Activated naive CD4-positive, alpha-beta T cell treated with anti-CD3 and anti-CD28 coated beads for 36 hours (primary cell): ENCODE results near the gene NUP205. TPM values are rescaled to one million over a fixed set of nuclear protein-coding genes. Genes with fewer than 3 reads are reported as not detected.
"Not testable (repeated sequence)": the region's sequence is repeated elsewhere in the genome, so short reads cannot be mapped to it uniquely, and the experiment has no call there.

Experiments
- CTCF ChIA-PET: fragments of 350-600 bp; sonication (Branson Sonifier 250); formaldehyde crosslinking; loops from one replicate; lab custom pipeline; 2021; ENCODE audit warnings: antibody characterized with exemption; lab: Charles Lee
- DNase-seq: peaks from one replicate; pipeline ENCODE4 v3.0.0-alpha.2; 2020
- H3K27ac Mint-ChIP-seq: one replicate; pipeline ENCODE4 v1.8.0; 2021; ENCODE audit warnings: mild to moderate bottlenecking, mixed read lengths
- H3K27me3 Mint-ChIP-seq: one replicate; pipeline ENCODE4 v1.8.0; 2021; ENCODE audit warnings: low read depth, mixed read lengths
- H3K36me3 Mint-ChIP-seq: one replicate; pipeline ENCODE4 v1.8.0; 2021; ENCODE audit warnings: low read depth, mixed read lengths
- H3K4me1 Mint-ChIP-seq: one replicate; pipeline ENCODE4 v1.8.0; 2021; ENCODE audit warnings: low read depth, mixed read lengths
- H3K4me3 Mint-ChIP-seq: one replicate; pipeline ENCODE4 v1.8.0; 2021; ENCODE audit warnings: mild to moderate bottlenecking, moderate library complexity, mixed read lengths
- H3K9me3 Mint-ChIP-seq: one replicate; pipeline ENCODE4 v1.8.0; 2021; ENCODE audit warnings: mixed read lengths
- intact Hi-C: fragments of 100-400 bp; cut with micrococcal nuclease; formaldehyde crosslinking; loops from one replicate; pipeline ENCODE4 v1.15.1; 2023
- total RNA-seq, 2 experiments: library from RNA; stranded (reverse); gene quantifications; one replicate each; pipeline ENCODE4 v1.2.3, GENCODE V29; 2021

The NUP205 gene
- total RNA-seq, 2 experiments from 2014 or later, result 155 to 162 TPM

GRCh38 chr7:135678612-135679575 lies 121.2 kb downstream of the NUP205 start:
- Mint-ChIP-seq H3K36me3 (peaks cover 17% of the 10 kb centered on the region), H3K27me3 (no peaks in the 10 kb centered on the region), H3K27ac (no peak overlapping the region), H3K9me3 (no peaks in the 10 kb centered on the region), H3K4me3 (no peak overlapping the region), H3K4me1 (peaks cover 6% of the 10 kb centered on the region)
- intact Hi-C loops, result no loop called here
- CTCF ChIA-PET, result interaction anchor here (0.7 to 1.1 kb wide), 3 partner anchors 8 to 76 kb away, joined by 3 to 4 read pairs (median 3); partner anchors contain the start of gene STMP1
- no peak for DNase-seq

GRCh38 chr7:135681762-135682161 lies 124.0 kb downstream of the NUP205 start:
- intact Hi-C loops, result no loop called here
- Mint-ChIP-seq H3K27me3 (no peaks in the 10 kb centered on the region), H3K9me3 (no peaks in the 10 kb centered on the region), H3K36me3 (peaks cover 9% of the 10 kb centered on the region), H3K4me1 (peaks cover 6% of the 10 kb centered on the region), H3K27ac (no peak overlapping the region), H3K4me3 (no peak overlapping the region)
- CTCF ChIA-PET, result interaction anchor here (1.2 to 2.2 kb wide), 5 partner anchors 9 to 37 kb away, joined by 4 to 9 read pairs (median 6); no protein-coding TSS in a partner anchor
- no peak for DNase-seq

- peaks cover 11% of the 10 kb centered on the region for H3K36me3 Mint-ChIP-seq
- intact Hi-C loops, result no loop called here
- no peak for DNase-seq
- CTCF ChIA-PET, result interaction anchor here (1.2 to 2.2 kb wide), 3 partner anchors 9 to 37 kb away, joined by 4 to 8 read pairs (median 6); no protein-coding TSS in a partner anchor
- H3K4me3 Mint-ChIP-seq, result no peak overlapping the region
- H3K27ac Mint-ChIP-seq, result no peak overlapping the region
- no peaks in the 10 kb centered on the region for H3K9me3 Mint-ChIP-seq
- H3K4me1 Mint-ChIP-seq, result peaks cover 6% of the 10 kb centered on the region
- H3K27me3 Mint-ChIP-seq, result no peaks in the 10 kb centered on the region
These were observed 124.5 kb downstream of the NUP205 start for GRCh38 chr7:135682191-135682590.

GRCh38 chr7:135683609-135684008 lies 125.9 kb downstream of the NUP205 start:
- H3K9me3 Mint-ChIP-seq, result no peaks in the 10 kb centered on the region
- H3K36me3 Mint-ChIP-seq, result peaks cover 9% of the 10 kb centered on the region
- H3K4me1 Mint-ChIP-seq, result peaks cover 6% of the 10 kb centered on the region
- H3K27me3 Mint-ChIP-seq, result no peaks in the 10 kb centered on the region
- H3K4me3 Mint-ChIP-seq, result no peak overlapping the region
- CTCF ChIA-PET, result interaction anchor here (2.2 kb wide), 1 partner anchor 27 kb away, joined by 8 read pairs; no protein-coding TSS in a partner anchor
- H3K27ac Mint-ChIP-seq, result no peak overlapping the region
- intact Hi-C loops, result no loop called here
- no peak for DNase-seq

GRCh38 chr7:135684136-135684535 lies 126.4 kb downstream of the NUP205 start:
- peaks cover 8% of the 10 kb centered on the region for H3K36me3 Mint-ChIP-seq
- intact Hi-C loops, result no loop called here
- peaks cover 6% of the 10 kb centered on the region for H3K4me1 Mint-ChIP-seq
- H3K9me3 Mint-ChIP-seq, result no peaks in the 10 kb centered on the region
- DNase-seq, result no peak
- H3K27ac Mint-ChIP-seq, result no peak overlapping the region
- no peak overlapping the region for H3K4me3 Mint-ChIP-seq
- CTCF ChIA-PET, result interaction anchor here (0.6 kb wide), 1 partner anchor 29 kb away, joined by 3 read pairs; no protein-coding TSS in a partner anchor
- H3K27me3 Mint-ChIP-seq, result no peaks in the 10 kb centered on the region

- H3K36me3 Mint-ChIP-seq, result peaks cover 10% of the 10 kb centered on the region
- no peak overlapping the region for H3K4me3 Mint-ChIP-seq
- H3K27me3 Mint-ChIP-seq, result no peaks in the 10 kb centered on the region
- CTCF ChIA-PET, result interaction anchor here (0.6 kb wide), 1 partner anchor 30 kb away, joined by 3 read pairs; no protein-coding TSS in a partner anchor
- intact Hi-C loops, result no loop called here
- H3K27ac Mint-ChIP-seq, result no peak overlapping the region
- peaks cover 6% of the 10 kb centered on the region for H3K4me1 Mint-ChIP-seq
- DNase-seq, result no peak
- no peaks in the 10 kb centered on the region for H3K9me3 Mint-ChIP-seq
These were observed 127.0 kb downstream of the NUP205 start for GRCh38 chr7:135684699-135685098.

- H3K4me1 Mint-ChIP-seq, result peaks cover 4% of the 10 kb centered on the region
- peaks cover 10% of the 10 kb centered on the region for H3K36me3 Mint-ChIP-seq
- H3K27ac Mint-ChIP-seq, result no peak overlapping the region
- no peak overlapping the region for H3K4me3 Mint-ChIP-seq
- CTCF ChIA-PET, result interaction anchor here (0.7 kb wide), 1 partner anchor 26 kb away, joined by 3 read pairs; no protein-coding TSS in a partner anchor
- no peak for DNase-seq
- no peaks in the 10 kb centered on the region for H3K27me3 Mint-ChIP-seq
- H3K9me3 Mint-ChIP-seq, result no peaks in the 10 kb centered on the region
- intact Hi-C loops, result no loop called here
These were observed 127.8 kb downstream of the NUP205 start for GRCh38 chr7:135685306-135686084.

- Mint-ChIP-seq H3K27ac (no peak overlapping the region), H3K9me3 (no peaks in the 10 kb centered on the region), H3K36me3 (peaks cover 10% of the 10 kb centered on the region), H3K27me3 (no peaks in the 10 kb centered on the region), H3K4me1 (no peaks in the 10 kb centered on the region), H3K4me3 (no peak overlapping the region)
- CTCF ChIA-PET, result no interaction called here
- no peak for DNase-seq
- intact Hi-C loops, result no loop called here
These were observed 129.7 kb downstream of the NUP205 start for GRCh38 chr7:135687466-135687865.

- H3K27me3 Mint-ChIP-seq, result no peaks in the 10 kb centered on the region
- CTCF ChIA-PET, result no interaction called here
- no peak overlapping the region for H3K4me3 Mint-ChIP-seq
- no peak overlapping the region for H3K27ac Mint-ChIP-seq
- no peaks in the 10 kb centered on the region for H3K4me1 Mint-ChIP-seq
- H3K9me3 Mint-ChIP-seq, result no peaks in the 10 kb centered on the region
- peaks cover 9% of the 10 kb centered on the region for H3K36me3 Mint-ChIP-seq
- intact Hi-C loops, result no loop called here
- no peak for DNase-seq
These were observed 132.8 kb downstream of the NUP205 start for GRCh38 chr7:135690566-135690965.

GRCh38 chr7:135692055-135692454 lies 134.3 kb downstream of the NUP205 start:
- no peaks in the 10 kb centered on the region for H3K27me3 Mint-ChIP-seq
- peaks cover 8% of the 10 kb centered on the region for H3K36me3 Mint-ChIP-seq
- H3K4me3 Mint-ChIP-seq, result no peak overlapping the region
- CTCF ChIA-PET, result no interaction called here
- DNase-seq, result no peak
- H3K27ac Mint-ChIP-seq, result no peak overlapping the region
- intact Hi-C loops, result no loop called here
- H3K4me1 Mint-ChIP-seq, result no peaks in the 10 kb centered on the region
- H3K9me3 Mint-ChIP-seq, result no peaks in the 10 kb centered on the region

- H3K4me1 Mint-ChIP-seq, CTCF ChIA-PET, intact Hi-C loops, H3K9me3 Mint-ChIP-seq, DNase-seq, H3K4me3 Mint-ChIP-seq, H3K27ac Mint-ChIP-seq, H3K36me3 Mint-ChIP-seq, H3K27me3 Mint-ChIP-seq: not testable (repeated sequence)
These were observed 134.9 kb downstream of the NUP205 start for GRCh38 chr7:135692606-135693005.

GRCh38 chr7:135693558-135693957 lies 135.8 kb downstream of the NUP205 start:
- no peaks in the 10 kb centered on the region for H3K27me3 Mint-ChIP-seq
- peaks cover 4% of the 10 kb centered on the region for H3K36me3 Mint-ChIP-seq
- intact Hi-C loops, result no loop called here
- H3K9me3 Mint-ChIP-seq, result no peaks in the 10 kb centered on the region
- DNase-seq, result no peak
- no peak overlapping the region for H3K4me3 Mint-ChIP-seq
- no peaks in the 10 kb centered on the region for H3K4me1 Mint-ChIP-seq
- no peak overlapping the region for H3K27ac Mint-ChIP-seq
- CTCF ChIA-PET, result no interaction called here
